PC-3 (cell line): ENCODE measurements around the gene DDX10. TPM values are rescaled to one million over a fixed set of nuclear protein-coding genes. Genes with fewer than 3 reads are reported as not detected.

Source experiments
- ATAC-seq: fragments of 200-7000 bp; cut with Tn5 transposase; 2 replicates; pipeline ENCODE4 v1.9.1; 2020; ENCODE audit warnings: mild to moderate bottlenecking, moderate library complexity
- BruUV-seq: library from RNA; stranded (reverse); fragments of 400-500 nt; replicated peaks from 2 replicates; lab custom pipeline; 2021; lab: Mats Ljungman, UMichigan
- CTCF ChIA-PET: fragments of 300-600 bp; sonication (Branson Sonifier 250); formaldehyde crosslinking; loops from one replicate; lab custom pipeline; 2022; ENCODE audit warnings: antibody characterized with exemption; lab: Charles Lee
- POLR2A ChIA-PET: fragments of 300-600 bp; sonication (Branson Sonifier 250); formaldehyde crosslinking; loops from one replicate; lab custom pipeline; 2022; ENCODE audit warnings: antibody characterized with exemption; ENCODE audit not compliant: unreplicated experiment; lab: Charles Lee
- DNase-seq: peaks from one replicate; pipeline ENCODE4 v3.0.0-alpha.2; 2015
- H2AFZ ChIP-seq: fragments of 300-600 bp; sonication (generic); 2 replicates; pipeline ENCODE4 v1.6.0; 2016; ENCODE audit warnings: antibody characterized with exemption, low read length
- H3F3A ChIP-seq: fragments of 300-600 bp; sonication (generic); one replicate; pipeline ENCODE4 v1.6.0; 2017; ENCODE audit warnings: antibody characterized with exemption, low read length, control low read depth, mild to moderate bottlenecking; ENCODE audit not compliant: unreplicated experiment
- H3K27ac ChIP-seq: fragments of 300-600 bp; sonication (generic); 2 replicates; pipeline ENCODE4 v1.5.1; 2016; ENCODE audit warnings: mild to moderate bottlenecking, low read length
- H3K27me3 ChIP-seq: fragments of 300-600 bp; sonication (generic); 2 replicates; pipeline ENCODE4 v1.6.1; 2016; ENCODE audit warnings: low read length, mixed read lengths
- H3K36me3 ChIP-seq: fragments of 300-600 bp; sonication (generic); 2 replicates; pipeline ENCODE4 v1.6.1; 2016; ENCODE audit warnings: low read depth, mixed run types, low read length, mixed read lengths
- H3K4me1 ChIP-seq: fragments of 300-600 bp; sonication (generic); 2 replicates; pipeline ENCODE4 v1.5.1; 2016; ENCODE audit warnings: low read length; ENCODE audit not compliant: insufficient read depth
- H3K4me2 ChIP-seq: fragments of 300-600 bp; sonication (generic); 2 replicates; pipeline ENCODE4 v1.6.0; 2016; ENCODE audit warnings: low read length
- H3K4me3 ChIP-seq: fragments of 300-600 bp; sonication (generic); 2 replicates; pipeline ENCODE4 v1.5.1; 2016; ENCODE audit warnings: mild to moderate bottlenecking, low read length, mixed read lengths
- H3K79me2 ChIP-seq: fragments of 300-600 bp; sonication (generic); 2 replicates; pipeline ENCODE4 v1.6.1; 2017; ENCODE audit warnings: low read length, mixed read lengths
- H3K9ac ChIP-seq: fragments of 300-600 bp; sonication (generic); 2 replicates; pipeline ENCODE4 v1.6.0; 2016; ENCODE audit warnings: mild to moderate bottlenecking, low read length
- H3K9me2 ChIP-seq: fragments of 300-600 bp; sonication (generic); replicated peaks from 2 replicates; pipeline ENCODE4 v1.6.1; 2016; ENCODE audit warnings: mixed run types, low read length, mixed read lengths
- H3K9me3 ChIP-seq: fragments of 300-600 bp; sonication (generic); 2 replicates; pipeline ENCODE4 v1.6.1; 2016; ENCODE audit warnings: low read length, mixed read lengths
- H4K20me1 ChIP-seq: fragments of 300-600 bp; sonication (generic); 2 replicates; pipeline ENCODE4 v1.6.1; 2016; ENCODE audit warnings: low read length, mixed read lengths
- CTCF ChIP-seq: fragments of 300-600 bp; sonication (generic); conservative IDR thresholded peaks from 2 replicates; pipeline ENCODE4 v1.5.1; 2017; ENCODE audit warnings: antibody characterized with exemption, low read depth, mild to moderate bottlenecking, low read length
- EZH2 ChIP-seq: fragments of 300-600 bp; sonication (generic); IDR thresholded peaks from one replicate; pipeline ENCODE4 v1.6.1; 2017; ENCODE audit warnings: antibody characterized with exemption, mild to moderate bottlenecking, low read length; ENCODE audit not compliant: unreplicated experiment
- EZH2phosphoT487 ChIP-seq: fragments of 300-600 bp; sonication (generic); IDR thresholded peaks from 2 replicates; pipeline ENCODE4 v1.6.1; 2018; ENCODE audit warnings: mild to moderate bottlenecking, antibody characterized with exemption, low read length, borderline replicate concordance
- intact Hi-C: fragments of 100-400 bp; cut with micrococcal nuclease; formaldehyde crosslinking; loops from 2 replicates; pipeline ENCODE4 v1.9.0; 2023
- total RNA-seq: library from RNA; depleted of rRNA; stranded (reverse); fragments of >200 nt; gene quantifications from 2 replicates; pipeline ENCODE4 v1.2.3, GENCODE V29; 2014

The DDX10 gene
- total RNA-seq, 1 experiment from 2014 or later, result 55.2 TPM

- Histone ChIP-seq H2AFZ (no peak overlapping the region), H3K79me2 (no peaks in the 10 kb centered on the region), H4K20me1 (no peaks in the 10 kb centered on the region), H3K9me3 (no peaks in the 10 kb centered on the region), H3K4me1 (peaks cover 40% of the 10 kb centered on the region), H3F3A (peaks cover 4% of the 10 kb centered on the region), H3K27me3 (no peaks in the 10 kb centered on the region), H3K4me3 (no peak overlapping the region; the same call in 1 of the 2 replicates), H3K4me2 (peak overlapping the region; percentile 52), H3K27ac (peak overlapping the region; percentile 79), H3K9me2 (no peaks in the 10 kb centered on the region), H3K36me3 (no peaks in the 10 kb centered on the region), H3K9ac (peak overlapping the region; percentile 59)
- POLR2A ChIA-PET, result no interaction called here
- TF ChIP-seq EZH2phosphoT487, result no peak
- no peak for TF ChIP-seq EZH2
- no peak for TF ChIP-seq CTCF
- peak; percentile 51 for ATAC-seq
- DNase-seq, result peak; percentile 59
- CTCF ChIA-PET, result no interaction called here
- no TSS peak for BruUV-seq
- intact Hi-C loops, result loop anchor here (1.0 to 10.0 kb wide), 6 partner anchors 21 to 1061 kb away; no protein-coding TSS in a partner anchor
Observed at GRCh38 chr11:108873310-108873709, 208.4 kb downstream of the DDX10 start.

- no peaks in the 10 kb centered on the region for H3K36me3 ChIP-seq
- no peaks in the 10 kb centered on the region for H3K27me3 ChIP-seq
- BruUV-seq, result no TSS peak
- H3K9ac ChIP-seq, result peak overlapping the region; percentile 59
- POLR2A ChIA-PET, result no interaction called here
- DNase-seq (peak; percentile 27), ATAC-seq (no peak)
- CTCF ChIA-PET, result no interaction called here
- peaks cover 40% of the 10 kb centered on the region for H3K4me1 ChIP-seq
- H3K27ac ChIP-seq, result peak overlapping the region; percentile 79
- TF ChIP-seq EZH2phosphoT487 (no peak), CTCF (no peak), EZH2 (no peak)
- H3K9me3 ChIP-seq, result no peaks in the 10 kb centered on the region
- no peaks in the 10 kb centered on the region for H3K9me2 ChIP-seq
- H2AFZ ChIP-seq, result no peak overlapping the region
- H4K20me1 ChIP-seq, result no peaks in the 10 kb centered on the region
- H3K79me2 ChIP-seq, result no peaks in the 10 kb centered on the region
- H3F3A ChIP-seq, result peaks cover 4% of the 10 kb centered on the region
- peak overlapping the region; percentile 52 for H3K4me2 ChIP-seq
- H3K4me3 ChIP-seq, result no peak overlapping the region
- intact Hi-C loops, result loop anchor here (1.0 to 10.0 kb wide), 6 partner anchors 21 to 1061 kb away; no protein-coding TSS in a partner anchor
Observed at GRCh38 chr11:108873941-108874340, 209.1 kb downstream of the DDX10 start.

DNA sequence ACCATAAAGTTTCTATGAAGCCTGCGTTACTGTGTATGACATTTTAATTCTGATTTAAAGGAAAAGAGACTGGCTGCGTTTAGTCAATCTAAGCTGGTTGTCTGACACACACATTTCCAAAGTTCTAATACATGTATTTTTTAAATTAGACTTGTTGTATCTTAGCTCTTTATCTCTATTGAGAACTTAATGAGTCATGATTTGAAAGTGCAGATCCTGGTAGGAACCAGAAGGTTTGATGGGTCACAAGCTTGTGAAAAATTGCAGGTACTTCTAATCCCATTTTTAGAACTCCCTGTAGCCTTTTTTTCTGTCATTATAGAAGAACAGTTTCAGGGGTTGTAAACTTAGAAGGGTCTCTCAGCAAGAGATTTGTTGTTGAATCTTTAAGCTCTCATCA is 210.3 kb downstream of the DDX10 start:
- H3K9me2 ChIP-seq, result no peaks in the 10 kb centered on the region
- peaks cover 4% of the 10 kb centered on the region for H3F3A ChIP-seq
- ChIA-PET POLR2A (no interaction called here), CTCF (no interaction called here)
- no peak overlapping the region for H3K4me2 ChIP-seq
- no peak overlapping the region for H3K27ac ChIP-seq
- no peak overlapping the region for H2AFZ ChIP-seq
- DNase-seq, result no peak
- no TSS peak for BruUV-seq
- H3K79me2 ChIP-seq, result no peaks in the 10 kb centered on the region
- H4K20me1 ChIP-seq, result no peaks in the 10 kb centered on the region
- H3K4me3 ChIP-seq, result no peak overlapping the region
- no peak for ATAC-seq
- H3K27me3 ChIP-seq, result no peaks in the 10 kb centered on the region
- no peaks in the 10 kb centered on the region for H3K9me3 ChIP-seq
- H3K4me1 ChIP-seq, result peaks cover 39% of the 10 kb centered on the region
- intact Hi-C loops, result loop anchor here (10.0 kb wide), 1 partner anchor 1060 kb away; no protein-coding TSS in a partner anchor
- H3K9ac ChIP-seq, result no peak overlapping the region
- TF ChIP-seq EZH2phosphoT487, result no peak
- no peak for TF ChIP-seq CTCF
- TF ChIP-seq EZH2, result no peak
- no peaks in the 10 kb centered on the region for H3K36me3 ChIP-seq
